ENCODE data around the gene DENND4C. TPM values are rescaled to one million over a fixed set of nuclear protein-coding genes. Genes with fewer than 3 reads are reported as not detected.

Gene DENND4C
- total RNA-seq, 1 experiment from 2014 or later: 26.6 TPM

DNA sequence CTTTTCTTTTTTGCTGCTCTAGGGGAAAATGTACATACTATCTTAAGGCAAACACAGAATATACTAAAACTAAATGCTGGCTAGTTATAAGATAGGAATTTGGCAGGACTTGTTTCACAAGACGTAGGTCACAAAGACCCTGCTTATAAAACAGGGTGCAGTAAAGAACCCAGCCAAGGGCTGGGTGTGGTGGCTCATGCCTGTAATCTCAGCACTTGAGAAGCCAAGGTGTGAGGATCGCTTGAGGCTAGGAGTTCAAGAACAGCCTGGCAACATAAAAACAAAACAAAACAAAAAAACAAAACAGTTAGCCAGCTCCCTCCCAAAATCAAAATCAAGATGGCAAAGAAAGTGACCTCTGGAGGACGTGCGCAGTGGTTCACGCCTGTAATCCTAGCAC is 49.5 kb upstream of the DENND4C start:
- no peak for TF ChIP-seq CTCF (conservative IDR thresholded peaks at IDR 0.05)
- Mint-ChIP-seq H3K4me1 (peaks cover 6 to 7% of the 10 kb centered on the region in 2 experiments), H3K9me3 (no peaks in the 10 kb centered on the region), H3K4me3 (no peak overlapping the region), H3K36me3 (ENCODE audit: insufficient read depth in 1 of 3, low read depth in 3 of 3) (no peaks in the 10 kb centered on the region), H3K27me3 (ENCODE audit: low read depth) (no peaks in the 10 kb centered on the region), H3K27ac (no peak overlapping the region)
- Histone ChIP-seq H3K4me1 (ENCODE audit: insufficient read depth, low read length) (no peaks in the 10 kb centered on the region; the same call in 1 of the 2 replicates), H3K9ac (ENCODE audit: extremely low read depth, insufficient read length, low read length) (no peak overlapping the region), H2AK5ac (ENCODE audit: insufficient read length, low read length) (no peak overlapping the region), H2BK5ac (ENCODE audit: insufficient read length, low read length) (no peak overlapping the region), H3K18ac (ENCODE audit: insufficient read length, low read depth, low read length) (no peak overlapping the region), H3K79me1 (ENCODE audit: insufficient read depth, low read depth, low read length, poor library complexity, severe bottlenecking) (no peaks in the 10 kb centered on the region), H2BK12ac (ENCODE audit: insufficient read length, low read depth, low read length) (no peak overlapping the region), H4K91ac (ENCODE audit: insufficient read length, low read depth, low read length) (no peak overlapping the region), H3K23me2 (ENCODE audit: insufficient read length, low read depth, low read length, poor library complexity, severe bottlenecking) (no peaks in the 10 kb centered on the region), H4K20me1 (ENCODE audit: control insufficient read depth, insufficient read depth, insufficient read length) (no peaks in the 10 kb centered on the region), H3K4ac (ENCODE audit: low read depth, low read length) (no peak overlapping the region), H2BK15ac (ENCODE audit: low read depth, low read length) (no peak overlapping the region), H2BK20ac (ENCODE audit: low read depth, low read length, poor library complexity, severe bottlenecking) (no peak overlapping the region), H3K27ac (ENCODE audit: insufficient read length, low read depth, low read length) (no peak overlapping the region), H4K5ac (ENCODE audit: insufficient read length, low read depth, low read length) (no peak overlapping the region), H2BK120ac (ENCODE audit: low read depth, low read length, poor library complexity, severe bottlenecking) (no peak overlapping the region), H3K14ac (ENCODE audit: insufficient read depth, low read length) (no peak overlapping the region), H3K79me2 (ENCODE audit: insufficient read depth, low read length) (no peaks in the 10 kb centered on the region), H2AFZ (ENCODE audit: low read length) (no peak overlapping the region), H3K4me2 (ENCODE audit: insufficient read depth, insufficient read length, low read length) (no peak overlapping the region), H3K27me3 (ENCODE audit: insufficient read depth, low read length) (no peaks in the 10 kb centered on the region), H3K56ac (ENCODE audit: insufficient read length, low read depth, low read length) (no peak overlapping the region), H3K23ac (ENCODE audit: insufficient read length, low read depth, low read length) (no peak overlapping the region), H3T11ph (ENCODE audit: low read length) (no peak overlapping the region), H3K9me3 (ENCODE audit: control insufficient read depth, low read depth, low read length) (no peaks in the 10 kb centered on the region), H4K8ac (replicated peaks; ENCODE audit: insufficient read length, low read depth, low read length) (no peak overlapping the region)
- no CpG with 5 or more reads among the region's 5 CpGs for WGBS (ENCODE audit: extremely low coverage, insufficient read length, low lambda C conversion rate)
- DNase-seq: no peak

Measured in H9 (cell line).